ENCODE results near the gene KRT13.

GRCh38 chr17:41505007-41505808, at the start of gene KRT13:
- TF ChIP-seq, protein P1, sequence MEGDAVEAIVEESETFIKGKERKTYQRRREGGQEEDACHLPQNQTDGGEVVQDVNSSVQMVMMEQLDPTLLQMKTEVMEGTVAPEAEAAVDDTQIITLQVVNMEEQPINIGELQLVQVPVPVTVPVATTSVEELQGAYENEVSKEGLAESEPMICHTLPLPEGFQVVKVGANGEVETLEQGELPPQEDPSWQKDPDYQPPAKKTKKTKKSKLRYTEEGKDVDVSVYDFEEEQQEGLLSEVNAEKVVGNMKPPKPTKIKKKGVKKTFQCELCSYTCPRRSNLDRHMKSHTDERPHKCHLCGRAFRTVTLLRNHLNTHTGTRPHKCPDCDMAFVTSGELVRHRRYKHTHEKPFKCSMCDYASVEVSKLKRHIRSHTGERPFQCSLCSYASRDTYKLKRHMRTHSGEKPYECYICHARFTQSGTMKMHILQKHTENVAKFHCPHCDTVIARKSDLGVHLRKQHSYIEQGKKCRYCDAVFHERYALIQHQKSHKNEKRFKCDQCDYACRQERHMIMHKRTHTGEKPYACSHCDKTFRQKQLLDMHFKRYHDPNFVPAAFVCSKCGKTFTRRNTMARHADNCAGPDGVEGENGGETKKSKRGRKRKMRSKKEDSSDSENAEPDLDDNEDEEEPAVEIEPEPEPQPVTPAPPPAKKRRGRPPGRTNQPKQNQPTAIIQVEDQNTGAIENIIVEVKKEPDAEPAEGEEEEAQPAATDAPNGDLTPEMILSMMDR (conservative IDR thresholded peaks at IDR 0.05) = no peak
- TF ChIP-seq EZH2 (IDR thresholded peaks at IDR 0.05; ENCODE audit: low read depth) = no peak
